Mesenteric fat pad (tissue), 1 donor: ENCODE measurements around the gene TMEM187. TPM values are rescaled to one million over a fixed set of nuclear protein-coding genes. Genes with fewer than 3 reads are reported as not detected.

ENCODE experiments used
- DNase-seq: peaks from one replicate; pipeline ENCODE4 v3.0.0-alpha.2; 2020; ENCODE audit warnings: low spot score
- total RNA-seq: library from RNA; stranded (reverse); fragmentation: NEBNext Ultra II Directional; extraction: Animal tissue kit (Norgen Biotek cat#: 25700); gene quantifications from one replicate; pipeline ENCODE4 v1.2.1, GENCODE V29; 2021
- donor health status: DM: yes; HTN: yes; CAD: no.

The TMEM187 gene
- total RNA-seq, 1 donor from 2014 or later: 8.7 TPM

DNA sequence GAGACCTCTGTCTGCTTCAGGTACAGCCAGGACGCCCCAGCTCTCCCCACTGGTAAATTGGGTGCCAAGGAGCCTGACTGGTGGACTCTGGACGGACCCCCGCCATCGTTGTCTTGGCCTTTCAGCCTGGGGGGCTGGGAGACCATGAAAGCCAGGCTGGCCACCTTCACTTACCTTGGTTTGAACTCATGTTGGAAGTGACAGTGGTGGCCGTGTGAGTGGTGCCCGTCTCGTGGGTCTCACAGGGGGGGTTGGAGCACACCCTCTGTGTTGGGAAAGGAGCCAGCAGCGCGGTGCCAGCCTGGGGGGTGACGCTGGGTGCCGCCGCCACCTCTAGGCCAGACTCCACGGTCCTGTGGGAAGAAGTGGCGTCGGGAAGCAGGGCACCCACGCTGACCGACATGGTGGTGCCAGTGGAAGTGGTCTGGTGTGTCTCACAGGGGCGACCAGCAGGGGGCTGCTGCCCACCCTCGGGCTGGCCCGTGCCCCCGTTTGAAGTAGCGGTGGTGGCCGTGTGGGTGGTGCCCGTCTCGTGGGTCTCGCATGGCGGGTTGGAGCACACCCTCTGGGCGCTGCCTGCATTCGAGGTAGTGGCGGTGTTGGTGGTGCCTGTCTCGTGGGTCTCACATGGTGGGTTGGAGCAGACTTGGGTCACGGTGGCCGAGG is 18.5 kb upstream of the TMEM187 start:
- no peak for DNase-seq

- DNase-seq: no peak
These were observed 17.9 kb upstream of the TMEM187 start for GRCh38 chrX:153954558-153955227.

DNA sequence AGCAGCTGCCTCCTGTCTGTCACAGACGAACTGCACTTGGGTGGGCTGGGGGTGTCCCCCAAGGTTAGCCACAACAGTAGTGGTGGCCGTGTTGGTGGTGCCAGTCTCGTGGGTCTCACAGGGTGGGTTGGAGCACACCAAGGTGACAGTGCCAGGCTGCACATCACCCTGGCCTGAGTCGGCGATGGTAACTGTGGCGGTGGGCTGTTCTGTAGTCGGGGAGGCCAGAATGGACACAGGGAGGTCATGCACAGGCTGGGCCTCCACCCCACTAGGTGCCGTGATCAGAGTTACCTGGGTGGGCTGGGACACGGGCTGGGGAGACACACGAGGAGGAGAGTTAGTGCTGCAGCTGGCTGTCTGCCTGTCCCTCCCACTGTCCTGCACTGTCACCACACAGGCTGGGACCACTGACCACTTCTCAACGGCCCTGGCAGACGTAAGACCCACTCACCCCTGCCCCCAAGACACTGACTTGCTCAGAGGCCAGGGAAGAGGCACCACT is 17.3 kb upstream of the TMEM187 start:
- DNase-seq: no peak

- DNase-seq: no peak
These were observed 16.3 kb upstream of the TMEM187 start for GRCh38 chrX:153956044-153956907.

GRCh38 chrX:153957224-153957623 is 15.3 kb upstream of the TMEM187 start:
- no peak for DNase-seq

DNA sequence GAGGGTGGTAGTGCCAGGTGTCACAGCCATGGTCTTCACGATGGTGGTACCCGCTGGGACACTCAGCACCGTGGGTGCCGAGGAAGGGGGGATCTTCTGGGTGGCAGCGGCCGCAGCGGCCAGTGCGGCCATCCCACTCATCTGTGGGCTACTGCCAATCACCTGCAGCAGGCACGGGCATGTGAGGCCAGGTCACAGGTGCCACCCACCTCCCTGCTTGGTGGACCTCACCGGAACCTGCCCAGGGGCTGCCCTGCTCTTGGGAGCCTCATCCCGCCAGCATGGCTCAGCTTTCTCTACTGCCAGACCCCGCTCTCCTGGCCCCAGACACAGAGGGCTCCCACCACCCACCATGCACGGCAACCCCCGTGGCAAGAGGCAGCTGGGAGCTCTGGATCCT is 13.9 kb upstream of the TMEM187 start:
- no peak for DNase-seq

- no peak for DNase-seq
These were observed 12.9 kb upstream of the TMEM187 start for GRCh38 chrX:153959649-153960048.

GRCh38 chrX:153960077-153960476 is 12.5 kb upstream of the TMEM187 start:
- DNase-seq: no peak

- no peak for DNase-seq
These were observed 11.8 kb upstream of the TMEM187 start for GRCh38 chrX:153960786-153961185.

DNA sequence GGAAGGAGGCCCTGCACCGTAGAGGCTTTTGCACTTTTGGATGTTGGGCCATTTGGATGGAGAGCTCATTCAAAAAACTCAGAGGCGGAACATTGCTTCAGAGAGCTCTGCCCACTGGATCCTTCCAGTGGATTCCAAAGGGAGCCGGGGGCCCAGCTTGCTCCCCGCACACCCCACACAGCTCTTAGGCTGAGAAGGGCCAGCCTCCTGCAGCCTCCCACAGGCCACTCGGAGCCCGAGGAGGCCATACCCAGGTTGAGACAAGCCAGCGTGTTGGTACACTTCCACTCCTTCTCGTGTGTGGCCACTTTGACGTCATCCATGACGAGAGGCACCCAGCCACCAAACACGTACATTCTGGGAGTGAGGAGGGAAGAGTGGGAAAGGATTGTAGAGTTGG is 11.3 kb upstream of the TMEM187 start:
- DNase-seq: no peak

DNA sequence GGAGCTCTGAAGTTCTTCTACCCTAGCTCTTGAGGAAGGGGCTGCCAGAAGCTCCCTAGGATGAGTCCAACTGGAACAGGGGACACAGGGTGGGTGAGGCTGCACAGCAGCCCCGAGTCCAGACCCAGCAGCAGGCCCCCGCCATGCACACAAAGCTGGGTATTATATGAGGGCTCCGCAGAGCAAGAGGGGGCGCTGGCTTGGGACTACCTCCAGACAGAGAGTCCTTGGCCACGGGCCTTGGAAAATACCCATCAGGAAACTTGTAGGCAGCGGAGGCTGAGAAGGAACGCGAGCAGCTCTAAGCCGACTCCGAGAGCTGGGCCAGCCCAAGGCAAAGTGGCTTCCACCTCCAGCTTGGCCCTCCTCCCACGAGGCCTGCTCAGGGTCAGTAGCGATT is 9.0 kb upstream of the TMEM187 start:
- DNase-seq: no peak

GRCh38 chrX:153964105-153964504 is 8.4 kb upstream of the TMEM187 start:
- DNase-seq: no peak

- DNase-seq: no peak
These were observed 7.1 kb upstream of the TMEM187 start for GRCh38 chrX:153965406-153965805.

DNA sequence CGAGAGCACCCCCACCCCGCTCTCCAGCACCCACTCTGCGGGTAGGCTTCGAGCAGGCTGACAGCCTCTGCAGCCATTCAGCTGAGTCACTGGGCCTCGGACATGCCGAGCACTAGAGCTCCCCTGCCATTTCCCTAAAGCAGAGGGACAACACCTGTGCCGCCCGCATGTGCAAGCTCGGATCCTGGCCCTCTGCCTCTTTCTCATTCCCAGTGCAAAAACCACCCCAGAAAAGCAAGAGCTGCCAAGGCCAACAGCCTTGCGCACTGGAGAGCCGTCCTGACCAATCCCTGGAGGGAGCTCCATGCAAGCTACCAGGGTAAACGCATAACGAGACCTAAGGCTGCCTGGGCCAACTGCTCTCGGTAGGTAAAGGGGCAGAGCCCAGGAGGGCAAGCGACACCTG is 6.3 kb upstream of the TMEM187 start:
- no peak for DNase-seq

- no peak for DNase-seq
These were observed 5.6 kb upstream of the TMEM187 start for GRCh38 chrX:153966841-153967535.

DNA sequence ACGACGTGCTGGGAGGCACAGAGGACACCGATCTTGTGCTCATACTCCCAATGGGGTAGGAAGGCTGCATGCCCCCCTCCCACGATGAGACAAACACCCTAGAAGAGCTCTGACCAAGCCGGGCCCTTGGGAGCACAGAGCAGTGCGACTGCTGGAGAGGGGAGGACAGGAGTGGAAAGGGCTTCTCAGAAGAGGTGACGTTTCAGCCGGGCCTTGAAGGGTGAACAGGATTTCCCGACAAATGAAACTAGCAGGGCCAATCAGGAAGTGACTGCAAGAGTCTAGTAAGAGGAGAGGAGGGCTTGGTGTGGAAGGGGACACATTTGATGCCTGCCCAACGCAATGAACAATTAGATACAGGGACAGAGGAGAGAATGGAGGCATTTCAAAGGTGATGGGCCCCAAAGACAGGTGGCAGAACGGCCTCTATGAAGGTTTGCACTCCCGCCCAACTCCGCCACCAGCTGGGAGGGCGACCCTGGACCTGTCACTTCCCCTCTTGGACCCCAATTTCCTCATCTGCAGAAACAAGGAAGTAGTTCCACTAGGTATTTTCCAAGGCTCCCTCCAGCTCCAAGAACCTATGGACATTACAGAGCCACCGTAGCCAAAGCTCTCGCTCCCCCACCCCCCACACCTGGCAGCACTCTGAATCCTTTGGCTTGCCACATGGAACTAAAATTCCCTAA is 4.9 kb upstream of the TMEM187 start:
- DNase-seq: no peak

DNA sequence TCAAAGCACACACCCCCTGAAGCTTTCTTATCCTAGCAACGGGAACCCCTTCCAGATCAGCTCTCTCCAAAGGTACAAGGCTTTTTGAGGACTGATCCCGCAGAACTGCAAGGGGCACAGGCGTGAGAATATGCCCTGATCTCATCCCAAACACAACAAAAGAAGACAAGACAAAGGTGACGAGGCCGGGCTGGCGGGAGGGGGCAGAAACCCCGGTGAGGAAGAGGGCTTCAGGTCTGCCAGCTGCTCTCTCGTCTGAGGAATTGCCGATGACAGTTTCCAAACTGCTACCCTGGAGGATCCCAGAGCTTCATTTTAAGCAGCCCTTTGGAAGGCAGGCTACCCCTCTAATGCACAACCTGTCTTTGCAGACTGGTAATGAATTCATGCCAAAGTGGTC is 4.3 kb upstream of the TMEM187 start:
- DNase-seq: no peak

GRCh38 chrX:153968754-153969124 is 3.8 kb upstream of the TMEM187 start:
- no peak for DNase-seq

DNA sequence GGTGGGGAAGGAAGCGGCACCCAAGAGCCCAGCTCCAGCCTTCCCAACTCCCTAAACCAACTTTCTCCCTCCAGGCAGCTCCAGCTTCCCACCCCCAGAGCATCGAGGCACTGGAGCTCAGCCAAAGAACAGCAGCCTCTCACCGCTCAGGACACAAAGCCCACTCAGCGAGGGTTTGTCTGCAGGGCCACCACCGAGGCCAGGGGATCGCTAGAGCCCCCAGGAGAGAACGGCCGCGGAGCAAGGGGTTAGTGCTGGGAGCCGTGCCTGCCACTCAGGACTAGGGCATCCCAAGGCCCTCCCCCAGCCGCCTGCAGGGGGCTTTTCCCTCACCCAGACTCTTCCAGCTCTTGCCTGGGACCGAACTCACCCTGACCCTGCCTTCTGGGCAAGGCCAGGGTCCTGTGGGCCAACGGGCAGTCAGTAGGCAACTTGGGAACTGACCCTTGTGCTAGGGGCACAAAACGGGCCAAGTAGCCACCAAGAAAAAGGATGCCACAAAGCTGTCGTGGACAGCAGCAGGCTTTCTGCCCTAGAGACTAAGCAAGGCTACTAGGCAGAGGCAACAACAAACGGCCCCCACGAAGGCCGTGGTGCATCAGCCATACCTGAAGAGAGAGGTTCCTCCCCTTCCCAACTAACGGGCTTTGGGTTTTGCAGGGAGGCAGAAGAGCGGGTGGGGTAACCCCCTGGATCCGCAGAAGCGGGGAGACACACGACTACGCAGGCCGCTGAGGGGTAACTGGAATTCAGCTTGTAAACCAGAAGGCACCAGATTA is 3.2 kb upstream of the TMEM187 start:
- DNase-seq: no peak

GRCh38 chrX:153969904-153970356 is 2.6 kb upstream of the TMEM187 start:
- DNase-seq: no peak
